Gastrocnemius medialis (tissue), 4 donors: ENCODE measurements around the gene UBB. TPM values are rescaled to one million over a fixed set of nuclear protein-coding genes. Genes with fewer than 3 reads are reported as not detected.
A peak's percentile ranks its signal among the peaks of the same experiment; 100 is the strongest.

Experiments
- ATAC-seq, 2 donors: fragments of 150-250 bp; one replicate each; pipeline ENCODE4 v1.9.1; 2016
- DNase-seq, 2 donors: peaks; one replicate each; pipeline ENCODE4 v3.0.0-alpha.2; 2019
- H3K27ac ChIP-seq, 4 donors: fragments of 200-600 bp; sonication (generic); 1 replicate in 1 of 4; 2 replicates in 3 of 4; pipeline ENCODE4 v1.5.1; 2016 to 2018; ENCODE audit warnings: mild to moderate bottlenecking in 2 of 4, moderate library complexity in 1 of 4
- H3K27me3 ChIP-seq, 3 donors: fragments of 200-600 bp; sonication (generic) in 2 of 3; 1 replicate in 1 of 3; 2 replicates in 2 of 3; pipeline versions ENCODE4 v1.5.1 to v1.6.0; 2016 to 2019; ENCODE audit warnings: mild to moderate bottlenecking in 1 of 3, moderate library complexity in 1 of 3
- H3K36me3 ChIP-seq, 2 donors: fragments of 200-600 bp; sonication (generic) in 1 of 2; one replicate each; pipeline ENCODE4 v1.5.1; 2017 to 2018
- H3K4me1 ChIP-seq, 2 donors: fragments of 200-600 bp; sonication (generic) in 1 of 2; one replicate each; pipeline ENCODE4 v1.5.1; 2016 to 2017; ENCODE audit warnings: mild to moderate bottlenecking in 2 of 2
- H3K4me3 ChIP-seq, 4 donors: fragments of 200-600 bp; sonication (generic) in 3 of 4; 1 replicate in 1 of 4; 2 replicates in 3 of 4; pipeline ENCODE4 v1.5.1; 2016 to 2019; ENCODE audit warnings: mild to moderate bottlenecking in 2 of 4
- H3K9me3 ChIP-seq, 3 donors: fragments of 200-600 bp; sonication (generic) in 2 of 3; 1 replicate in 1 of 3; 2 replicates in 2 of 3; pipeline ENCODE4 v1.5.1; 2016 to 2019
- POLR2A ChIP-seq, 2 donors: fragments of 450-650 bp; IDR thresholded peaks; one replicate each; pipeline ENCODE4 v1.6.1; 2017; ENCODE audit warnings: antibody characterized with exemption in 2 of 2, mild to moderate bottlenecking in 2 of 2, moderate library complexity in 2 of 2
- in situ Hi-C, 4 donors: fragments of 200-750 bp; cut with MboI; loops; one replicate each; pipeline versions ENCODE4 v1.15.0 to v1.8.0; 2017; ENCODE audit warnings: low sequenced_read_pairs in 4 of 4
- intact Hi-C: fragments of 100-400 bp; cut with DNase I; formaldehyde crosslinking; loops from one replicate; pipeline ENCODE4 v1.15.1; 2023; ENCODE audit warnings: low total_unique reads
- total RNA-seq, 4 donors: library from RNA; depleted of rRNA; stranded (reverse); fragments of >200 nt; gene quantifications; one replicate each; pipeline versions ENCODE4 v1.1.0 to v1.2.3, GENCODE V29; 2016
- TF ChIP-seq, protein P1 (sequence below), 5 experiments: fragments of 450-650 bp in 3 of 5; fragments of 200-600 bp in 2 of 5; sonication (generic) in 2 of 5; IDR thresholded peaks in 4 of 5; conservative IDR thresholded peaks in 1 of 5; 1 replicate in 4 of 5; 2 replicates in 1 of 5; pipeline ENCODE4 v1.5.1; 2016 to 2019; ENCODE audit warnings: antibody characterized with exemption in 5 of 5, mild to moderate bottlenecking in 3 of 5, moderate library complexity in 3 of 5

The UBB gene
- total RNA-seq, 4 donors from 2014 or later = 1,099 to 1,543 (median 1,420) TPM

- peaks cover 0 to 5% of the 10 kb centered on the region in 2 donors for H3K36me3 ChIP-seq
- H3K4me3 ChIP-seq = no peak overlapping the region
- ATAC-seq = no peak
- no peak overlapping the region for H3K27ac ChIP-seq
- H3K27me3 ChIP-seq = no peaks in the 10 kb centered on the region
- H3K9me3 ChIP-seq = no peaks in the 10 kb centered on the region
- in situ Hi-C loops (no loop called here), intact Hi-C loops (no loop called here)
- no peak for TF ChIP-seq POLR2A (IDR thresholded peaks at IDR 0.05)
- TF ChIP-seq, protein P1, sequence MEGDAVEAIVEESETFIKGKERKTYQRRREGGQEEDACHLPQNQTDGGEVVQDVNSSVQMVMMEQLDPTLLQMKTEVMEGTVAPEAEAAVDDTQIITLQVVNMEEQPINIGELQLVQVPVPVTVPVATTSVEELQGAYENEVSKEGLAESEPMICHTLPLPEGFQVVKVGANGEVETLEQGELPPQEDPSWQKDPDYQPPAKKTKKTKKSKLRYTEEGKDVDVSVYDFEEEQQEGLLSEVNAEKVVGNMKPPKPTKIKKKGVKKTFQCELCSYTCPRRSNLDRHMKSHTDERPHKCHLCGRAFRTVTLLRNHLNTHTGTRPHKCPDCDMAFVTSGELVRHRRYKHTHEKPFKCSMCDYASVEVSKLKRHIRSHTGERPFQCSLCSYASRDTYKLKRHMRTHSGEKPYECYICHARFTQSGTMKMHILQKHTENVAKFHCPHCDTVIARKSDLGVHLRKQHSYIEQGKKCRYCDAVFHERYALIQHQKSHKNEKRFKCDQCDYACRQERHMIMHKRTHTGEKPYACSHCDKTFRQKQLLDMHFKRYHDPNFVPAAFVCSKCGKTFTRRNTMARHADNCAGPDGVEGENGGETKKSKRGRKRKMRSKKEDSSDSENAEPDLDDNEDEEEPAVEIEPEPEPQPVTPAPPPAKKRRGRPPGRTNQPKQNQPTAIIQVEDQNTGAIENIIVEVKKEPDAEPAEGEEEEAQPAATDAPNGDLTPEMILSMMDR (IDR thresholded peaks at IDR 0.05 in 4 of 5, conservative IDR thresholded peaks at IDR 0.05 in 1 of 5) = no peak
- DNase-seq = peak in 1 of 2 donors; percentile 2
- H3K4me1 ChIP-seq = peaks cover 11 to 15% of the 10 kb centered on the region in 2 donors
Measured at GRCh38 chr17:16349431-16349830, 31.5 kb upstream of the UBB start.

- intact Hi-C loops = loop anchor here (10.0 kb wide), 1 partner anchor 347 kb away; no protein-coding TSS in a partner anchor
- no peak for ATAC-seq
- in situ Hi-C loops = loop anchor here in 1 of 4 donors (25.0 kb wide), 1 partner anchor 160 kb away; no protein-coding TSS in a partner anchor
- peak overlapping the region; percentile 72 to 91 (median 75) for H3K4me3 ChIP-seq
- H3K27ac ChIP-seq = no peak overlapping the region
- no peak for TF ChIP-seq POLR2A (IDR thresholded peaks at IDR 0.05)
- TF ChIP-seq, protein P1 (IDR thresholded peaks at IDR 0.05 in 4 of 5, conservative IDR thresholded peaks at IDR 0.05 in 1 of 5) = no peak
- H3K9me3 ChIP-seq = no peaks in the 10 kb centered on the region
- peaks cover 11 to 15% of the 10 kb centered on the region in 2 donors for H3K4me1 ChIP-seq
- DNase-seq = no peak
- no peaks in the 10 kb centered on the region for H3K27me3 ChIP-seq
- H3K36me3 ChIP-seq = no peaks in the 10 kb centered on the region
Measured at GRCh38 chr17:16351831-16352230, 29.1 kb upstream of the UBB start.

- H3K4me3 ChIP-seq = peak overlapping the region; percentile 72 to 91 (median 75)
- no peaks in the 10 kb centered on the region for H3K36me3 ChIP-seq
- intact Hi-C loops = loop anchor here (10.0 kb wide), 1 partner anchor 347 kb away; no protein-coding TSS in a partner anchor
- H3K4me1 ChIP-seq = peaks cover 11 to 15% of the 10 kb centered on the region in 2 donors
- no peaks in the 10 kb centered on the region for H3K27me3 ChIP-seq
- DNase-seq = no peak
- no peak for ATAC-seq
- peak overlapping the region in 1 of 4 donors; percentile 46 for H3K27ac ChIP-seq
- no peaks in the 10 kb centered on the region for H3K9me3 ChIP-seq
- TF ChIP-seq, protein P1 (IDR thresholded peaks at IDR 0.05 in 4 of 5, conservative IDR thresholded peaks at IDR 0.05 in 1 of 5) = no peak
- no peak for TF ChIP-seq POLR2A (IDR thresholded peaks at IDR 0.05)
- in situ Hi-C loops = loop anchor here in 1 of 4 donors (25.0 kb wide), 1 partner anchor 160 kb away; no protein-coding TSS in a partner anchor
Measured at GRCh38 chr17:16352303-16352666, 28.6 kb upstream of the UBB start.

GRCh38 chr17:16352667-16353316 lies 28.1 kb upstream of the UBB start:
- no peak for TF ChIP-seq POLR2A (IDR thresholded peaks at IDR 0.05)
- TF ChIP-seq, protein P1 (IDR thresholded peaks at IDR 0.05 in 4 of 5, conservative IDR thresholded peaks at IDR 0.05 in 1 of 5) = no peak
- Histone ChIP-seq H3K4me1 (peaks cover 11 to 15% of the 10 kb centered on the region in 2 donors), H3K36me3 (no peaks in the 10 kb centered on the region), H3K27me3 (no peaks in the 10 kb centered on the region), H3K27ac (peak overlapping the region; percentile 46 to 62 (median 54)), H3K4me3 (peak overlapping the region; percentile 72 to 91 (median 75)), H3K9me3 (no peaks in the 10 kb centered on the region)
- intact Hi-C loops (loop anchor here (10.0 kb wide), 1 partner anchor 348 kb away; no protein-coding TSS in a partner anchor), in situ Hi-C loops (loop anchor here in 1 of 4 donors (25.0 kb wide), 1 partner anchor 160 kb away; no protein-coding TSS in a partner anchor)
- DNase-seq (no peak), ATAC-seq (peak; percentile 69 to 76)
